PC-3 (cell line): Measurements from ENCODE around the gene PRICKLE3. TPM values are rescaled to one million over a fixed set of nuclear protein-coding genes. Genes with fewer than 3 reads are reported as not detected.

Source experiments
- ATAC-seq: fragments of 200-7000 bp; cut with Tn5 transposase; 2 replicates; pipeline ENCODE4 v1.9.1; 2020; ENCODE audit warnings: mild to moderate bottlenecking, moderate library complexity
- BruUV-seq: library from RNA; stranded (reverse); fragments of 400-500 nt; replicated peaks from 2 replicates; lab custom pipeline; 2021; lab: Mats Ljungman, UMichigan
- CTCF ChIA-PET: fragments of 300-600 bp; sonication (Branson Sonifier 250); formaldehyde crosslinking; loops from one replicate; lab custom pipeline; 2022; ENCODE audit warnings: antibody characterized with exemption; lab: Charles Lee
- POLR2A ChIA-PET: fragments of 300-600 bp; sonication (Branson Sonifier 250); formaldehyde crosslinking; loops from one replicate; lab custom pipeline; 2022; ENCODE audit warnings: antibody characterized with exemption; ENCODE audit not compliant: unreplicated experiment; lab: Charles Lee
- DNase-seq: peaks from one replicate; pipeline ENCODE4 v3.0.0-alpha.2; 2015
- H2AFZ ChIP-seq: fragments of 300-600 bp; sonication (generic); 2 replicates; pipeline ENCODE4 v1.6.0; 2016; ENCODE audit warnings: antibody characterized with exemption, low read length
- H3F3A ChIP-seq: fragments of 300-600 bp; sonication (generic); one replicate; pipeline ENCODE4 v1.6.0; 2017; ENCODE audit warnings: antibody characterized with exemption, low read length, control low read depth, mild to moderate bottlenecking; ENCODE audit not compliant: unreplicated experiment
- H3K27ac ChIP-seq: fragments of 300-600 bp; sonication (generic); 2 replicates; pipeline ENCODE4 v1.5.1; 2016; ENCODE audit warnings: mild to moderate bottlenecking, low read length
- H3K27me3 ChIP-seq: fragments of 300-600 bp; sonication (generic); 2 replicates; pipeline ENCODE4 v1.6.1; 2016; ENCODE audit warnings: low read length, mixed read lengths
- H3K36me3 ChIP-seq: fragments of 300-600 bp; sonication (generic); 2 replicates; pipeline ENCODE4 v1.6.1; 2016; ENCODE audit warnings: low read depth, mixed run types, low read length, mixed read lengths
- H3K4me1 ChIP-seq: fragments of 300-600 bp; sonication (generic); 2 replicates; pipeline ENCODE4 v1.5.1; 2016; ENCODE audit warnings: low read length; ENCODE audit not compliant: insufficient read depth
- H3K4me2 ChIP-seq: fragments of 300-600 bp; sonication (generic); 2 replicates; pipeline ENCODE4 v1.6.0; 2016; ENCODE audit warnings: low read length
- H3K4me3 ChIP-seq: fragments of 300-600 bp; sonication (generic); 2 replicates; pipeline ENCODE4 v1.5.1; 2016; ENCODE audit warnings: mild to moderate bottlenecking, low read length, mixed read lengths
- H3K79me2 ChIP-seq: fragments of 300-600 bp; sonication (generic); 2 replicates; pipeline ENCODE4 v1.6.1; 2017; ENCODE audit warnings: low read length, mixed read lengths
- H3K9ac ChIP-seq: fragments of 300-600 bp; sonication (generic); 2 replicates; pipeline ENCODE4 v1.6.0; 2016; ENCODE audit warnings: mild to moderate bottlenecking, low read length
- H3K9me2 ChIP-seq: fragments of 300-600 bp; sonication (generic); replicated peaks from 2 replicates; pipeline ENCODE4 v1.6.1; 2016; ENCODE audit warnings: mixed run types, low read length, mixed read lengths
- H3K9me3 ChIP-seq: fragments of 300-600 bp; sonication (generic); 2 replicates; pipeline ENCODE4 v1.6.1; 2016; ENCODE audit warnings: low read length, mixed read lengths
- H4K20me1 ChIP-seq: fragments of 300-600 bp; sonication (generic); 2 replicates; pipeline ENCODE4 v1.6.1; 2016; ENCODE audit warnings: low read length, mixed read lengths
- EZH2 ChIP-seq: fragments of 300-600 bp; sonication (generic); IDR thresholded peaks from one replicate; pipeline ENCODE4 v1.6.1; 2017; ENCODE audit warnings: antibody characterized with exemption, mild to moderate bottlenecking, low read length; ENCODE audit not compliant: unreplicated experiment
- EZH2phosphoT487 ChIP-seq: fragments of 300-600 bp; sonication (generic); IDR thresholded peaks from 2 replicates; pipeline ENCODE4 v1.6.1; 2018; ENCODE audit warnings: mild to moderate bottlenecking, antibody characterized with exemption, low read length, borderline replicate concordance
- intact Hi-C: fragments of 100-400 bp; cut with micrococcal nuclease; formaldehyde crosslinking; loops from 2 replicates; pipeline ENCODE4 v1.9.0; 2023
- total RNA-seq: library from RNA; depleted of rRNA; stranded (reverse); fragments of >200 nt; gene quantifications from 2 replicates; pipeline ENCODE4 v1.2.3, GENCODE V29; 2014
- TF ChIP-seq, protein P1 (sequence below): fragments of 300-600 bp; sonication (generic); conservative IDR thresholded peaks from 2 replicates; pipeline ENCODE4 v1.5.1; 2017; ENCODE audit warnings: antibody characterized with exemption, low read depth, mild to moderate bottlenecking, low read length

PRICKLE3 gene
- total RNA-seq, 1 experiment from 2014 or later: 16.5 TPM

DNA sequence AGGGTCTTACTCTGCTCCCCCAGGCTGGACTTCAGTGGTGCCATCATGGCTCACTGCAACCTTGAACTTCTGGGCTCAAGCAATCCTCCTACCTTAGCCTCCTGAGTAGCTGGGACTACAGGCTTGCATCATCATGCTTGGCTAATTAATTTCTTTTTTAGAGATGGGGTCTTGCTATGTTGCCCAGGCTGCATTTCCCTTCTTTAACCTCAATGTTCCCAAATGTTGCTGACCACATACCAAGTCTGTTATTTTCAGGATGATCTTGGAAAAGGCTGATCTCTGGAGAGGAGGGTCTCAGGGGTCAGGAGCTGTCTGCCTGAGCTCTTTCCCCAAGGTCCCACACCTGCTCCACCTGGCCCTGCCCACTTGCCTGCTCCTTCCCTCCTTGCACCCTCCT, 33.9 kb upstream of the PRICKLE3 start:
- H3K27ac ChIP-seq: no peak overlapping the region
- H3K4me1 ChIP-seq: no peaks in the 10 kb centered on the region
- TF ChIP-seq, protein P1, sequence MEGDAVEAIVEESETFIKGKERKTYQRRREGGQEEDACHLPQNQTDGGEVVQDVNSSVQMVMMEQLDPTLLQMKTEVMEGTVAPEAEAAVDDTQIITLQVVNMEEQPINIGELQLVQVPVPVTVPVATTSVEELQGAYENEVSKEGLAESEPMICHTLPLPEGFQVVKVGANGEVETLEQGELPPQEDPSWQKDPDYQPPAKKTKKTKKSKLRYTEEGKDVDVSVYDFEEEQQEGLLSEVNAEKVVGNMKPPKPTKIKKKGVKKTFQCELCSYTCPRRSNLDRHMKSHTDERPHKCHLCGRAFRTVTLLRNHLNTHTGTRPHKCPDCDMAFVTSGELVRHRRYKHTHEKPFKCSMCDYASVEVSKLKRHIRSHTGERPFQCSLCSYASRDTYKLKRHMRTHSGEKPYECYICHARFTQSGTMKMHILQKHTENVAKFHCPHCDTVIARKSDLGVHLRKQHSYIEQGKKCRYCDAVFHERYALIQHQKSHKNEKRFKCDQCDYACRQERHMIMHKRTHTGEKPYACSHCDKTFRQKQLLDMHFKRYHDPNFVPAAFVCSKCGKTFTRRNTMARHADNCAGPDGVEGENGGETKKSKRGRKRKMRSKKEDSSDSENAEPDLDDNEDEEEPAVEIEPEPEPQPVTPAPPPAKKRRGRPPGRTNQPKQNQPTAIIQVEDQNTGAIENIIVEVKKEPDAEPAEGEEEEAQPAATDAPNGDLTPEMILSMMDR: no peak
- no peak for TF ChIP-seq EZH2
- no peak for TF ChIP-seq EZH2phosphoT487
- no peaks in the 10 kb centered on the region for H3K79me2 ChIP-seq
- DNase-seq: no peak
- no peaks in the 10 kb centered on the region for H3K27me3 ChIP-seq
- intact Hi-C loops: no loop called here
- H3K4me2 ChIP-seq: no peak overlapping the region
- no peaks in the 10 kb centered on the region for H3K9me2 ChIP-seq
- no peaks in the 10 kb centered on the region for H3K9me3 ChIP-seq
- no peak overlapping the region for H2AFZ ChIP-seq
- H3K4me3 ChIP-seq: no peak overlapping the region
- no peaks in the 10 kb centered on the region for H4K20me1 ChIP-seq
- ChIA-PET CTCF (no interaction called here), POLR2A (no interaction called here)
- ATAC-seq: no peak
- no peaks in the 10 kb centered on the region for H3K36me3 ChIP-seq
- no TSS peak for BruUV-seq
- no peaks in the 10 kb centered on the region for H3F3A ChIP-seq
- H3K9ac ChIP-seq: no peak overlapping the region

GRCh38 chrX:49214996-49215526, 28.9 kb upstream of the PRICKLE3 start:
- no peak overlapping the region for H3K27ac ChIP-seq
- no peak overlapping the region for H3K4me3 ChIP-seq
- ATAC-seq: no peak
- no peaks in the 10 kb centered on the region for H3K36me3 ChIP-seq
- H2AFZ ChIP-seq: no peak overlapping the region
- no peak overlapping the region for H3K9ac ChIP-seq
- no peaks in the 10 kb centered on the region for H4K20me1 ChIP-seq
- H3K27me3 ChIP-seq: no peaks in the 10 kb centered on the region
- CTCF ChIA-PET: no interaction called here
- intact Hi-C loops: no loop called here
- H3K9me2 ChIP-seq: no peaks in the 10 kb centered on the region
- no peak overlapping the region for H3K4me2 ChIP-seq
- TF ChIP-seq EZH2phosphoT487 (no peak), EZH2 (no peak)
- TF ChIP-seq, protein P1: no peak
- H3K4me1 ChIP-seq: no peaks in the 10 kb centered on the region
- no peaks in the 10 kb centered on the region for H3K79me2 ChIP-seq
- BruUV-seq: no TSS peak
- H3K9me3 ChIP-seq: no peaks in the 10 kb centered on the region
- POLR2A ChIA-PET: no interaction called here
- no peaks in the 10 kb centered on the region for H3F3A ChIP-seq
- no peak for DNase-seq

- Histone ChIP-seq H3K4me3 (no peak overlapping the region), H3K27me3 (no peaks in the 10 kb centered on the region), H3K27ac (no peak overlapping the region), H3K9me3 (no peaks in the 10 kb centered on the region), H4K20me1 (no peaks in the 10 kb centered on the region), H3K9ac (no peak overlapping the region), H3K79me2 (no peaks in the 10 kb centered on the region), H3K4me1 (no peaks in the 10 kb centered on the region), H3K4me2 (no peak overlapping the region), H3K9me2 (no peaks in the 10 kb centered on the region), H3F3A (no peaks in the 10 kb centered on the region), H2AFZ (no peak overlapping the region), H3K36me3 (no peaks in the 10 kb centered on the region)
- ATAC-seq: no peak
- intact Hi-C loops: no loop called here
- no peak for TF ChIP-seq EZH2
- ChIA-PET CTCF (no interaction called here), POLR2A (no interaction called here)
- DNase-seq: no peak
- no TSS peak for BruUV-seq
These were observed 28.2 kb upstream of the PRICKLE3 start for GRCh38 chrX:49214416-49214815.
